ENCODE measurements around the gene LZTFL1.

LZTFL1 gene

DNA sequence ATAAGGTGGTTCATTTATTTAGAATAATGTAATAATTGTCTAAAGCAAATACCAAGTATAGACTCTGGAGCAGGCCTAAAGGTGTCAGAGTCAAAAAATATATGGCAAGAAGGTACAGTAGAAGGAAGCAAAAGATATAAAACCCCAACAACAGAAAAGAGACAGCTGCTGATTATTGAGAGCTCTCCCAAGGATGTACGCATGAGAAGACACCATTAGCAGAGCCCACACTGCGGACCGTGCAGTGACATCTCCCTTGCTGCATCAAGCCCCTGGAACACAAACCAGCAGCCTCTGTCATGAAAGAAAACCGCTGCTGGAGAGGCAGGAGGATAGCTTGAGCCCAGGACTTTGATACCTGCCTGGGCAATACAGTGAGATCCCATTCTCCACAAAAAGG lies 27.6 kb downstream of the LZTFL1 start:
- in situ Hi-C loops (cut with MboI; ENCODE audit: low sequenced_read_pairs): no loop called here

DNA sequence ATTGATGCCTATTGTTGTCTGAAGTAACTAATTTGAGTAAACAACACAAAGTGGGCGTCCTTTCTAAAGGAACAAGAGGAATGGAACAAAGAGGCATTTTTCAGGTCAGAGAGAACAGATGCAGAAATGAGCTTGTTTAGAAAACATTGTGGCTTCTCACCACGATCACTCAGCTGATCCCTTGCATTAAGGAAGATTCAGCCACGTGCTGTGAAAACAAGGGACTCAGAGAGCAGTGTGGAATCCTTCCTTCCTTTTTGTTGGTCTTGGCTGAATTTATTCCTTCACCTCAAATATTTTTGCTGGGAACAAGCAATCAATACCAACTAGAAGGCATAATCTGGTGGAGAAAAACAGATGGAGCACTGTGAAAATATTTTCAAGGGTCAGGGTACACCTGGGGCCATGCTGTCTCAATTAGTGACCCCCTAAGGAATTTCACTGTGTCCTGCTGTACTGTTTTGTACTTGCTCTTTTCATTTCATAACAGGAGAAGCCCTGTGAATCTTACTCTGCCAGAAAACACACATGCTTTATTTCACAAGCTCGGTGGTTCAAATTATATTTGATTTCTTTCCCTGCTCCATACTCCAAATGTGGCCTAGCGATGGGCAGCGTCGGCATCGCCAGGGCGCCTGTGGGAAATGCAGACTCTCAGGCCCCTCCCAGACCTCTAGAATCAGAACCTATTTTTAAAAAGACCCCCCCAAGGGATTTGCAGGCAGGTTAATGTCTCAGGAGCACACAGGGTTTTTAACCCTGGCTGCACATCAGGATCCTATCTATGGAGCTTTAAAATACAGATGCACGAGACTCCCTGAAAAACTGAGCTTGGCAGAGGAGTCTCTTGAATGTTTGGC lies 34.0 kb downstream of the LZTFL1 start:
- in situ Hi-C loops (cut with MboI; ENCODE audit: low sequenced_read_pairs): no loop called here

GRCh38 chr3:45807133-45807532 lies 34.8 kb downstream of the LZTFL1 start:
- in situ Hi-C loops (cut with MboI; ENCODE audit: low sequenced_read_pairs): no loop called here

- in situ Hi-C loops (cut with MboI; ENCODE audit: low sequenced_read_pairs): no loop called here
These were observed 35.8 kb downstream of the LZTFL1 start for GRCh38 chr3:45806072-45806471.

- in situ Hi-C loops (cut with MboI; ENCODE audit: low sequenced_read_pairs): no loop called here
These were observed 38.5 kb downstream of the LZTFL1 start for GRCh38 chr3:45803252-45803935.

DNA sequence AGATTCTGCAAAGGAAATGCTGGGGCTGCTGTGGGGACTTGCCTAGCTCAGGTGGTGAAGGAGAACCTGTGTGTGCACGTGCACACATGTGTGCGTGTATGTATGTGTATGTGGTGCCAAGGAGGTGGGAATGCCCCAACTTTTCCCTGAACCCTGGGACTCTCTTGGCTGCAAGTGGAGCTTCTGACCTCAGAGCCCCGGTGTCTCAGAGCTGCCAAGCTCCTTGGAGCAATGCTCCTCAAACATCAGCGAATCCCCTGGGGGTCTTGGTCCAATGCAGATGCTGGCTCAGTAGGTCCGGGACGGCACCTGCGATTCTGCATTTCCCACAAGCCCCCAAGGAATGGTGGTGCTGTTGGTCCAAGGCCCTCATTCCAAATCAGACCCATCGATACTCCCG lies 39.8 kb downstream of the LZTFL1 start:
- in situ Hi-C loops (cut with MboI; ENCODE audit: low sequenced_read_pairs): no loop called here

DNA sequence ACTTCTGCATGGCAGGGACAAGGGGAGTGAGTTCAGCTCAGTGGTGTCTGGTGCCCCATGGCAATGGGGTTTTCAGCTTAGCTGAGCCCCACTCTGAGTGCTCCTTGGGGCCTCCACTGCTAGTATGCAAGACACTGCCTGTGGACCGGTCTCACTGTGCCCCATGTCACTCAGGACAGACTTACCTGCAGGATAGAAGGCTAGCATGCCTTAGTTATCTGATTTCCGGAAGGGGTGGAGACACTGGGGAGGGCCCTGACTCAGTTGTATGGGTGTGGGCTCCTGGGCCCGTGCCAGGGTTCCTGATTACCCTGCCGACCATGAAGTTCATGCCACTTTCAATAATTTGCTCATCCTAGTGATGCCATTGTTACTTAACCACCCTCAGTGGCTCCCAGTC lies 41.3 kb downstream of the LZTFL1 start:
- in situ Hi-C loops (cut with MboI; ENCODE audit: low sequenced_read_pairs): no loop called here

GRCh38 chr3:45799586-45799985 lies 42.3 kb downstream of the LZTFL1 start:
- in situ Hi-C loops (cut with MboI; ENCODE audit: low sequenced_read_pairs): no loop called here

DNA sequence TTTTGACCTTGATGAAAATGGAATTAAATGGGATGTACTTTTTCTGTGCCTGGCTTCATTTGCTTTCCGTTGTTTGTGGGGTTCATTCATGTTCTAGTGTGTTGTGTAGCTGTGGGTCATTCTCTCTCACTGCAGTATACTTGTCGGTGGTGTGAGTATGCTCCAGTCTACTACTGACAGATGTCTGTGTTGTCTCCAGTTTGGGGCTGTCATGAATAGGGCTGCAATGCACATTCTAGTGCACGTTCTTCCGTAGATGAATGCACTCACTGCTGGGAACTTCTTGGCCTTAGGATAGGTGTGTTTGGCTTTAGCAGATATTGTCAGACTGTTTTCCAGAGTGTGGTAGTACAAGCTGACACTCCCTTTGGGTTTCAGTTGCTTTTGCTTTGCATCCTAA lies 43.9 kb downstream of the LZTFL1 start:
- in situ Hi-C loops (cut with MboI; ENCODE audit: low sequenced_read_pairs): no loop called here

DNA sequence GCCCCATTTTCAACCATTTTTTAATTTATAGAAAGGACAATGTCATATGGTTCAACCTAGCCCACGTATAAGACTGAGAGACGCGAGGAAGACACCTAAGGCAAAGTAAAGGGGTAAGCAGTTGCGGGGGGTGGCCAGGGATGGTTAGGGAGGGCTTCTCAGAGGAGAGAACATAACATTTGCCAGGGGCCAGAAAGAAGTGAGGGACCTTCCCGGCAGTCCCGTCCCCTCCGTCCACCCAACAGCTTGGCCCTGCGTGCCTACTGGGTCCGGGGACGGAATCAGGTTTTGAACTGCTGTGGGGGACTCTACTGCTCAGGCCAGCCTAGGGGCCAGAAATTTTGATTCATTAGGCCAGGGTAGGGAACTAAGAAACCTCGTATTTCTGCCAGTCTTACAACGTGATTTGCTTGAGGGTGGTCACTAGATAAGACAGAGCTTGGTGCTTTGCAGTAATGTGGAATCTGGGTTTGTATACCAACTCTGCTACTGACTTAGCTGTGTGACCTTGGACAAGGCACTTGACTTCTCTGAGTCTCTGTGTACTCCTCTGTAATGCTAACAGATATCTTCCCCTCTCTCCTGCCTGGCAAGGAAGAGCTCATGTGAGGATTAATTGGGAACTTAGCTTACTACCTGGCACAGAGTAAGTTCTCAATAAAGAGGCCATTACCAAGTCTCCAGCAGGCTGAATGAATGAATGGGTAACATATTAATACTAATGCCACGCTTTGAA lies 44.8 kb downstream of the LZTFL1 start:
- in situ Hi-C loops (cut with MboI; ENCODE audit: low sequenced_read_pairs): no loop called here

DNA sequence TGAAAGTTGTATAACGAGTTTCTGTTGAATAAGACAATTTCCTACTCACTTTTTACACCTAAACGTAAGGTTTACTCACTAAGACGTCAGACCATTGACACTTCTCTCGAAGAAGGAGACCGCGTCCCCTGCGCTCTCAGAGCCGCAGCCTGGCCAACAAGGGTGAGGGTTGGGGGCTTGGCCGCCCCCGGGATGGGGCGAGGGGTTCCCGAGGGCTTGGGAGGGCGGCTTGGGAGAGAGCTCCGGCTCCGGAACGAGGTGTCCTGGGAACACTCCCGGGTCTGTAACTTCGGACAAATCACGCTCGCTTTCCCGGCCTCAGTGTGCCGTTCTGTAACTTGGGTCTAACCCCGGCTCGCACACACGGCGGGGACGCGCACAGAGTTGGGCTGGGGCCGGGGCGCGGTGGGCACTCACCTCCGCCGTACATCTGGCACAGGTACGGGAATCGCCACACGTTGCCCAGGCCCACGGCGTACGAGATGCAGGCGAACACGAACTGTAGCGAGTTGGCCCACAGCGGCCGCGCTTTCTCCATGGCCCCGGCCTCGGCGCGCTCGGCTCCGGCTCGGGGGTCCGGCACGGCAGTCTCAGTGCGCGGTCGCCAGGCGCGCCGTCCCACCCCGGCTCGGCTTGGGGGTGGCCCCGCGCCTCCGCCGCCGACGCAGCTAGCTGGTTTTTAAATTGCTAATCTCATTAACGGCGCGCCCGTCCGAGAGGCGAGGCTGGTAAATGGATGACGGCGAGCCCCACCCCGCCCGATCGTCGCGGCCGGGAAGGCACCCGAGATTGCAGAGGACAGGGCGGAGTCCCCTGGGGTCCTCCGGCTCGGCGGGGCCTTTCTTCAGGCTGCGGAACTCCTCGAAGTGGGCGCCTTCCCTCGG lies 45.8 kb downstream of the LZTFL1 start, which contains the start of gene SLC6A20:
Gene SLC6A20, minus strand, starts transcription at position 655 of the 884 bp plus-strand sequence. Its CDS starts 117 bp downstream, at position 538.
- in situ Hi-C loops (cut with MboI; ENCODE audit: low sequenced_read_pairs): no loop called here

DNA sequence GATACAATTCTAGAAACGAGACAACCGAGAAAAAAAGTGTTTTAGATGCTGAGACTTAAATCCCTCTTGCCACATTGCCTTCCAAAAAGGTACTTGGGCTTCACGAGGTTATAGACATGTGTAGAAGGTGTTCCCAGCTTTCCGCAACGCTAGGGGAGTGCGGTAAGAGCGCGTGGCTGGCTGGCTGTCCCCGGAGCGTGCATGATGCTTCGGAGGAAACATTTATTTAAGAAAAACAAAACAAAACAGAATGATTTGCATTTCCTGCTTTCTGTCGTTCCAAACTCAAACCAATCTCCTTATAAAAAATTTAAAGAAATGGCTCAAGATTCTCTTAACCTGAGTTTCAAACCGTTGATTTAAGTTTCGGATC lies 46.4 kb downstream of the LZTFL1 start:
- in situ Hi-C loops (cut with MboI; ENCODE audit: low sequenced_read_pairs): no loop called here

GRCh38 chr3:45794660-45795059 lies 47.3 kb downstream of the LZTFL1 start:
- in situ Hi-C loops (cut with MboI; ENCODE audit: low sequenced_read_pairs): no loop called here

- in situ Hi-C loops (cut with MboI; ENCODE audit: low sequenced_read_pairs): no loop called here
These were observed 47.8 kb downstream of the LZTFL1 start for GRCh38 chr3:45794177-45794560.

DNA sequence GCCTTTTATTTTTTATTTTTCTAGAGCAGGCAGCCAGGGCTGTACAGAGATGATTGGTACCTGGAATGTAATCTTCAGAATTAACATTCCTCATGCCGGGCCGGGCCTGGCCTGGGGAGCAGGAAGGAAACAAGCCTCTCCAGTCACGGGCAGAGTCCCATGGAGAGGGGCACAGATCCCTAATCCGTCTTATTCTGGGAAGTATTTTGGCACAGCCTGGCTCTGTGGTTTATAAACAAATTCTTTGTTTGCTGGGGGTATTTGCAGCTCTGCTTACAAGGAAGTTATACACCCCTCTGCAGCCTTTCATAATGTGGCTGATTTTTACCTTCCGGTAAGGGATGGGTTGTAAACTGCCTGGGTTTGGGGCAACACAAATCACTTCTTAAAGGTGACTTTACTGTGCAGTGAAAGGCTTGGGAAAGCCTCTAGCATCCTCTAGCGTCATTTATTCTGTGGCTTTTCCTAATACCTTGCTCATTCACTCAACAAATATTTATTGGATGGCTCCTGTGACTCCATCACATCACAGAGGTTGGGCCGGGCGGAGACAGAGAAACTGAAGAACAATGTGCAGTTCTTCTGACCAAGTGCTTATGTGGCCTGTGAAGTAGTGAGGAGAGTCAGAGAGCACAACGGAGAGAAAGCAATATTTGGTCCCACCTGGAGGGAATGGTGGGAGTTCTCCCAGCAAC lies 48.3 kb downstream of the LZTFL1 start:
- in situ Hi-C loops (cut with MboI; ENCODE audit: low sequenced_read_pairs): no loop called here

- in situ Hi-C loops (cut with MboI; ENCODE audit: low sequenced_read_pairs): no loop called here
These were observed 49.3 kb downstream of the LZTFL1 start for GRCh38 chr3:45792516-45793172.

- in situ Hi-C loops (cut with MboI; ENCODE audit: low sequenced_read_pairs): no loop called here
These were observed 49.9 kb downstream of the LZTFL1 start for GRCh38 chr3:45792036-45792435.

GRCh38 chr3:45790596-45790995 lies 51.3 kb downstream of the LZTFL1 start:
- in situ Hi-C loops (cut with MboI; ENCODE audit: low sequenced_read_pairs): no loop called here

DNA sequence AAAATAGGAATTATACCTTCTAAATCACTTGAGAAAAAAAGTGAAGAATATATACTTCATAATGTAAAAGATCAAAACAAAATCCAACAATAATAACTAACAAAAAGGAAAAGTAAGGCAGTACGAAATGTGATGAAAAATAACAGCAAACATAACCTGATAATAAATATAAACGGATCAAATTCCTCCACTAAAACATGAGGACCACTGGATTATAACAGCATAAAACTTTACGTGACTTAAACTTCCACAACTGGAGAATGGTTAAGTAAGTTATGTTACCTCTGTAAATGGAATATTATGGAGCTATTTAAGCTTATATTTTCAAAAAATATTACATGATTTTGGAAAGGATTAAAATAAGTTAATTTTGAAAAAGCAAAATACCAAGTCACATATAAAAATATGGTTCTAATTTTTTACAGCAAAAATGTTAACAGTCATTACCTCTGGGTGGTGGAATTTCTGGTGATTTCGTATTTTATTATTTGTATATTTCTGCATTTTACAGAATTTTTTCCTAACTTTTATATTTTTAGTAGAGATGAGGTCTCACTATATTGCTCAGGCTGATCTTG lies 52.6 kb downstream of the LZTFL1 start:
- in situ Hi-C loops (cut with MboI; ENCODE audit: low sequenced_read_pairs): no loop called here

All from HL-60/S4 treated with retinoic acid at 250 ng/mL for 4 days and 3 days (cell line).